CD4-positive, alpha-beta T cell treated with Interferon alpha-2 for 1 hour (primary cell): Measurements from ENCODE around the gene NUDT3.
"Not testable (repeated sequence)": the region's sequence is repeated elsewhere in the genome, so short reads cannot be mapped to it uniquely, and the experiment has no call there.

ENCODE experiments used
- DNase-seq, 2 donors: peaks; one replicate each; pipeline ENCODE4 v3.0.0-alpha.2; 2020 to 2022

NUDT3 gene

DNA sequence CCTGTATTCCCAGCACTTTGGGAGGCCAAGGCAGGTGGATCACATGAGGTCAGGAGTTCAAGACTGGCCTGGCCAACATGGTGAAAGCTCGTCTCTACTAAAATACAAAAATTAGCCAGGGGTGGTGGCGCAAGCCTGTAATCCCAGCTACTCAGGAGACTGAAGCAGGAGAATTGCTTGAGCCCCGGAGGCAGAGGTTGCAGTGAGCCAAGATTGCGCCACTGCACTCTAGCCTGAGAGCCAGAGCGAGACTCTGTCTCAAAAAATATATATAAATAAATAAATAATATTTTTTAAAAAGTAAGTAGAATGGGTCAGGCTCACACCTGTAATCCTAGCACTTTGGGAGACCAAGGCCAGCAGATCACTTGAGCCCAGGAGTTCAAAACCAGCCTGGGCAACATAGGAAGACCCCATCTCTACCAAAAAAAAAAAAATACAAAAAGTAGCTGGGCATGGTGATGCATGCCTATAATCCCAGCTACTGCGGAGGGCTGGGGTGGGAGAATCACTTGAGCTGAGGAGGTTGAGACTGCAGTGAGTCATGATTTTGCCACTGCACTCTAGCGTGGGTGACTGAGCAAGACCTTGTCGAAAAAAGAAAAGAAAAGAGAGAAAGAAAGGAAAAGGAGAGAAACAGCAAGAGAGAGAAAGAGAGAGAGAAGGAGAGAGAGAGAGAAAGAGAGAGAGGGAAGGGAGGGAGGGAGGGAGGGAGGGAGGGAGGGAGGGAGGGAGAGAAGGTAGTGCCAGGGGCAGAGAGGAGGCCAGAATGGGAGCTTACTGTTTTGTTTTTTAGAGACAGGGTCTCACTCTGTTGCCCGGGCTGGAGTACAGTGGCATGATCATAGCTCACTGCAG lies 26.5 kb downstream of the NUDT3 start:
- DNase-seq = not testable (repeated sequence)

DNA sequence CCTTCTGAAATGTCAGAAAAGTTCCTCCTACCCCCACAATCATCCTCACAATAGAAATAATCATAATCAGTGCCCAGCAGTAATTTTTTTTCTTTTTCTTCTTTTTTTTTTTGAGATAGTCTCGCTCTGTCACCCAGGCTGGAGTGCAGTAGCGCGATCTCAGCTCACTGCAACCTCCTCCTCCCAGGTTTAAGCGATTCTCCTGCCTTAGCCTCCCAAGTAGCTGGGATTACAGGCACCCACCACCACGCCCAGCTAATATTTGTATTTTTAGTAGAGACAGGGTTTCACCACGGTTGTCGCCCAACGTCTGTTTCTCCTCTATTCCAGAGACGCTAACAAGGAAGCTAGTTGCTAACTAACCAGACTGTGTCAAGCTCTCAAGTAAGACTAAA lies 28.8 kb downstream of the NUDT3 start:
- not testable (repeated sequence) for DNase-seq

DNA sequence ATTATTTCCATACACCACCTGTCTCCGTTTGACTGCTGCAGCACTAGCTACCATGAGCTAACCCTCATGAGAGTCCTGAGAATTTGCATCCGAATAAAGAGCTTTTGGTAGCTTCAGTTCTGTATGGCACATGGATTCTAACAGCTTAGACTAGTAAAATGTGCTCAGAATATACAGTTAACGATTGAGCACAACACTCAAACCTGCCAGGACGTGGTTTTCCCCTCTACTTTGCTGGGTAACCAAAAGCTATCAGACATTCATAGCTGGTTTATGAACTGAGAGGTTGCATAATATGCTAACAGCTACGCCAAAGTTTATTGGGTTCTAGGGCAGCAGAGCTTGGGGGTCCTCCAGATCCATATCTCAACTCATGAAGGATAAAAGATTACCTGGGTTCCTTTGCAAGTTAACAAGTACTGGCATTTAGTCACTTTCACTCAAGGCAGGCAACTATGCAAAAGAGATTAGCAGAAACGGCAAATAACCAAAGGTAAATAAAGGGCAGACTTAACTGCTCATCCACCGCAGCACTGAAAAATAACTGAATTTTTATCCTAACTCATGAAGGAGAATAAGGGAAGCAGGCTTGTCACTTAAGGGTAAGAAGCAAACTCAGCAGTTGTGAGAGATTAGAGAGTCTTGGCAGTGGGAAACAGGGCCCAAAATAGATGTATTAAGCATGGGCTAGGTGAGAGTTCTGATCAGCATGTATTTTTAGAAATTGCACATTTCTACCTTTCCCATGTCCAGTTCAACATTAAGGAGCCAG lies 29.4 kb downstream of the NUDT3 start:
- no peak for DNase-seq

DNA sequence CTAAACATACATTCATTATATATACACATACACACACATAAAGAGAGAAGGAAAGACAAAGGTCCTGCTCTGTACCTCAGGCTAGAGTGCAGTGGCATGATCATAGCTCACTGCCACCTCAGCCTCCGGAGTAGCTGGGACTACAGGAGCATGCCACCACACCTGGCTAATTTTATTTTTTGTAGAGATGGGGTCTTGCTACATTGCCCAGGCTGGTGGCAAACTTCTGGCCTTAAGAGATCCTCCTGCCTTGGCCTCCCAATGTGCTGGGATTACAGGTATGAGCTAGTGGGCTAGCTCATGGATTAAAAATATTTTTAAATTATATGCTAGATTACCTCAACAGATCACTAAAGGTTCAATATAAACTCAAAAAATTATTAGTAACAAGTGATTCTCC lies 30.3 kb downstream of the NUDT3 start:
- no peak for DNase-seq

DNA sequence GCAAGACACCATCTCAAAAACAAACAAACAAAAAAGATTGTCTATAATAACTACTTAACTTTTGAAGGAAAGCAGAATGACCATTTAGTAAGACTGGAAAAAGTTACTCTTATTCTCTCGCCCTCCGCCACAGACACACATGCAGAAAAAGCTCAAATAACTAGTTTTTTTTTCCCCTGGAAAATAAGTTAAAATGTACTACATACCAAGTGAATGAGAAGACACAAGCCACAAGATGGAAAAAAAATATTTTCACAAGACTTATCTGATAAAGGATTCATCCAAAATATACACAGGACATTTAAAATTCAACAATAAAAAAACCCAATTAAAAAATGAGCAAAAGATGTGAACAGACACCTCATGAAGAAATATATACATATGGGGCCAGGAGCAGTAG lies 31.9 kb downstream of the NUDT3 start:
- no peak for DNase-seq

DNA sequence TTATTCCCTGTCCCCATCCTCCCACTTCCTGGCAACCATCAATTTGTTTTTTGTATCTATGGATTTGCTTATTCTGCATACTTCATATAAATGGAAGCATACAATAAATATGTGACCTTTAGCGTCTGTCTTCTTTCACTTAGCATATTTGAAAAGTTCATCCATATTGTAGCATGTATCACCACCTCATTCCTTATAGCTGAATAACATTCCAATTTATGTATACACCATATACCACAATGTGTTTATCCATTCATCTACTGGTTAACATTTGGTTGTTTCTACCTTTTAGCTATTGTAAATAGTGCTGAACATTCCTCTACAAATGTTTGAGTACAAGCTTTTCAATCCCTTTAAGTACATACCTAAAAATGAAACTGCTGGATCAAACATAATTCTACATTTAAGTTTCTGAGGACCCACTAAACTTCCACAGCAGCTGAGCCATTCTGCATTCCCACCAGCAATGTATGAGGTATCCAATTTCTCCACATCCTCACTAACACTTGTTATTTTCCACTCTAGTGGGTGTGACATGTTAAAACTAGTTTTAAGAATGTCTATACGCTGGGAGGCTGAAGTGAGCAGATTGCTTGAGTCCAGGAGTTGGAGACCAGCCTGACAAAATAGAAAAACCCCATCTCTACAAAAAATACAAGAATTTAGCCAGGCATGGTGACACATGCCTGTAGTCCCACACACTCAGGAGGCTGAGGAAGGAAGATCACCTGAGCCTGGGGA lies 32.9 kb downstream of the NUDT3 start:
- no peak for DNase-seq

DNA sequence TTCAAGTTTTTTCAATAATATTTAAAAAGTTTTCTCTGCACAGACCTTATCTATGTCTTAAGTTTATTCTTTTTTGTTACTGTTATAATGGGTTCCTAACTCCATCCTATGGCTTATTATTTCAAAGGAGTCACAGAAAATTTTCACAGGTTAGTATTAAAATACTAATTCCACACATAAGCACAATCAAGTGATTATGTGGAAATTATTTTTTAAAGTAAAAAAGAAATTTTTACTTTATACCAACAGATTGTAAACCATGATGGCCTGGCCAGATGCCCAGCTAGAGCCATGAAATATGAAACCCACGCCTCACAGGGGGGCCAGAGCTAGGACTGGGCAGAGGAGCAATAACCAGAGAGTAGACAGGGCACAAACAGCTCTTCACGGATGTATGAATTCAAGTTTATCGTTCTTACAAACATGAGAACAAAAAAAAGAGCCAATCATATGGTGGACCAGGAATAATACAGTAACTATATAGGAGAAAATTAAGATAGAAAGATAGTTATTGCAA lies 34.0 kb downstream of the NUDT3 start:
- no peak for DNase-seq

DNA sequence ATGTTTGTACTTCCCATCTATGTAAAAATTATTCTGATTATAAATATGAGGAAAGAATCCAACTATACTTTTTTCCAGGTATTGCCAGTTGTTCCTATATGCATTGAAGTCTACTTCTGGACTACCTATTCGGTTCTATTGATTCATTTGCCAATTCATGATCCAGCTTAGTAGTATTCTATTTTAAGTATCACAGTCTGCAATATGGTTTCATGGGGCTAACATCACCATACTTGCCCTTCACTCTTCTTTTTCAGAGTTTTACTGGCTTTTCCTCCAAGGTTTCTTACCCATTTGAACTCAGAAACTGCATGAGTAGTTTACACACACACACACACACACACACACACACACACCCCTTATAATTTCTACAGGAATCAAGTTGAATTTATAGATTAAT lies 34.5 kb downstream of the NUDT3 start:
- DNase-seq = no peak

DNA sequence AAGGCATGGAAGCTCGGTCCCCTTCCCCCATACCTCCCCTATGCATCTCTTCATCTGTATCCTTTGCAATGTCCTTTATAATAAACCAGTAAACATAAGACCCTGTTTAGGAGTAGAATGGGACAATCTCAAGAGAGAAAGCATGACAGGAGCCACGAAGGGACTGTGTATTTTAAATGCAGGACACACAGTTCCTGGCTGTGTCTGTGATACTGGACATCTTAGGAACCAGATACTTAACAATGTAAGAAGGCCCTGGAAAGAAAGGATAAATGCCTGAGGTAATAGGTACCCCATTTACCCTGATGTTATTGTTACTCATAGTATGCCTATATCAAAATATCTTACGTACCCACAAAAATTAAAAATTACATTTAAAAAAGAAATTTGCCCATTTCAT lies 36.6 kb downstream of the NUDT3 start:
- DNase-seq = no peak

DNA sequence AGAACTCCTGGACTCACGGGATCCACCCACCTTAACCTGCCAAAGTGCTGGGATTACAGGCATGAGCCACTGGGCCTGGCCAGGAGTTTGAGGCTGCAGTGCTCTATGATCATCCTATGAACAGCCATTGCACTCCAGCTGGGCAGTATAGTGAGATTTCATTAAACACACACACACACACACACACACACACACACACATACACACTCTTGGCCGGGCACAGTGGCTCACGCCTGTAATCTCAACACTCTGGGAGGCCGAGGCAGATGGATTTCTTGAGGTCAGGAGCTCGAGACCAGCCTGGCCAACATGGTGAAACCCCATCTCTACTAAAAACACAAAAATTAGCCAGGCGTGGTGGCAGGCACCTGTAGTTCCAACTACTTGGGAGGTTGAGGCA lies 38.2 kb downstream of the NUDT3 start:
- DNase-seq = not testable (repeated sequence)

DNA sequence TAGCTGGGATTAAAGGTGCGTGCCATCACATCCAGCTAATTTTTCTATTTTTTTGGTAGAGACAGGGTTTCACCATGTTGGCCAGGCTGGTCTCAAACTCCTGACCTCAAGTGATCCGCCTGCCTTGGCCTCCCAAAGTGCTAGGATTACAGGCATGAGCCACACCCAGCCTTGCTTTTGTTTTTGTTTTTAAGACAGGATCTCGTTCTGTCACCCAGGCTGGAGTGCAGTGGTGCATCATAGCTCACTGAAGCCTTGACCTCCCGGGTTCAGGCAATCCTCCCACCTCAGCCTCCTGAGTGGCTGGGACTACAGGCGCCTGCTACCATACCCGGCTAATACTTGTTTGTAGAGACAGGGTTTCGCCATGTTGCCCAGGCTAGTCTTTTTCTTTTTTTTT lies 38.9 kb downstream of the NUDT3 start:
- DNase-seq = not testable (repeated sequence)

DNA sequence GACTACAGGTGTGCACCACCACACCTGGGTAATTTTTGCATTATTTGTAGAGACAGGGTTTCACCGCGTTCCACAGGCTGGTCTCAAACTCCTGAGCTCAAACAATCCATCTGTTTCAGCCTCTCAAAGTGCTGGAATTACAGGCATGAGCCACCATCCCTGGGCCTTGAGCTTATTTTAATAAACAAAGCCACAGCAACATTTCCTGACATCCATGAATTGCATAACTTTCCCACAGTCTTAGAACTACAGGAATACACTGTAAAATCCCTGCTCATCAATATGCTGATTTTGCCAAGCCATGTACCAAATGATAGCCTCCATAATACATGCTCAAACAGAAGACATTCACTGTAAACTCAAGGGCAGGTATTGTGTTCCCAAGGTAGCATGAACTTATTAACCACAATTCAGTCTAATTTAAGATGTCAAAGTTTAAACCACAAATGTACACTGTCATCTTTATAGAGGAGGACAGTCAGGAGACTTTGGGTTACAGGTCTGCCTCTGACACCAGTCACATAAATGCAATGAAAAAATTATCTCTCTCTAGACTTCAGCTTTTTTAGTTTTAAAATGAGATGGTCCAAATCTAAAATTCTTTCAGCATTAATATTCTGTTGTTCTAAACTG lies 40.0 kb downstream of the NUDT3 start:
- no peak for DNase-seq

DNA sequence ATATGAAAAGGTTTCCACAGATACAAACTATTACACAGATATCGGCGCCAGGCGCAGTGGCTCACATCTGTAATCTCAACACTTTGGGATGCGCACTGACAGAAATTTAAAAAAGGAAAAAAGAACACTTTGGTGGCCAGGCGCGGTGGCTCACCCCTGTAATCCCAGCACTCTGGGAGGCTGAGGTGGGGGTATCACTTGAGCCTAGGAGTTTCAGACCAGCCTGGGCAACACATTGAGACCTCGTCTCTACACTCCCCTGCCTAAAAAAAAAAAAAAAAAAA lies 41.6 kb downstream of the NUDT3 start:
- DNase-seq = no peak

DNA sequence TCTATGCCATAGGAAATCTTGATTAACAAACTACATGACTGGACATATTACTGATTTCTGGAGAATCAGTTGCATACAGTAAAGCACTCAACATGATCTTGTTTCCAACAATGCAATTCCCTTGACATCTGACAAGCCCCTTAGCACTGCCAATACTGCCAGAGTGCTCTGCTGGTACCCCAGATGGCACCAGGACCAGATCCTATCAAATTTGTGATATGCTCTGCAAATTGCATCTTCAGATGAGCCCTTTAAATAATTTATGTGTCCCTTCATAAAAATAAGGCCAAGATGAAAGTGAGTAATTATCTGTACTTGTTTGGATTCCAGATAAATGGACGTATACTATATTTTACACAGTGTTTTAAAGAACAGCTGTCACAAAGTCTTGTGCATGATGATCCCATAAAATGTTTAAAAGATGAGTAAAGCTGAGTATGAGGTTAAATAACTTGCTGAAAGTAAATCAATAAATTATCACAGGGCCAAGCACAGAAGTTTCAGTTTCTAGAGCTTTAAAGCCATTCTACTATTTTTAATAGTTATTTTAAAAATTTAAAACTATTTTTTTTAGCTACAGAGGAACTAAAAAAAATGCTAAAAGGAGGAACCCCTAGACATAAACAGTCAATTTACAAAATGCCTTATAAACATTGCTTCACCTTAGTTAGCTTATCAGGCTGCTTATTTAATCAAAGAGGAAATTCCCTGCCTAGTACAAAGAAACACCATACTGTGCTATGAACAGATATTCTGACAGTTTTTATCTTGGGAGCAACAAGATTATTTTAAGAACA lies 42.1 kb downstream of the NUDT3 start:
- DNase-seq = no peak

DNA sequence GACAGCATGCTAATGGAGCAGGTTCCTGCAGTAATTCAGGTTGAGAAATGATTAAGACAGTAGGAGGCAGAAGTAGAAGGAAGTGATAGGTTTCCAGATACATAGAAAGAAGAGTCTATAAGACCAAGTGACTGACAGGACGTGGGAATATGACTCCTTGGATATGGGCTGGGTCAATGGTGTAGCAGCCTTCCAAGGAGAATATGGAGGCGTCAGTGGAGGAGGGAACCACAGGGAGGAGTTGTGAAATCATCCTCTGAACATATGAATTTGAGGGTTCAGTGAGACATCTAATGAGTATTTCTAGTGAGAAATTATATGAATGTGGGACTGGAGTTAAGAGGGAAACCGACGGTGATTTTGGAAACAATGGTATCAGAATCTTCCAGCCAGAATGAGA lies 43.3 kb downstream of the NUDT3 start:
- DNase-seq = no peak

DNA sequence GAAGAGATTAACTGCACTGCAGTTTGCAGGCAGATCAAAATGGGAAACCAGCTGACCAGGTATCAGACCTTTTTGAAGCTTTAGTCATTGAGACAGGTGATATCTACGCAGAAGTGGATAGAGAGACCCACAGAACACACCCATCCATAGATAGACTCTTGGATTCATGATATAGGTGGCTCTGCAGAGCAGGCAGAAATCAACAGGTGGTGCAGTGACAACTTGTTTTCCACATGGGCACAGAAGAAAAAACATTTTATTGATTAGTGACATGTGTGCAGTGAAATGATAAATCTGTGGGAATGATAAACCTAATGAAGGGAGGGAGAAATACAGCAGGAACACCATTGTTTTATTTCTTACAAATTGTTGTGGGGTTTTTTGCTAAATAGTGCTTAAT lies 45.2 kb downstream of the NUDT3 start:
- no peak for DNase-seq

DNA sequence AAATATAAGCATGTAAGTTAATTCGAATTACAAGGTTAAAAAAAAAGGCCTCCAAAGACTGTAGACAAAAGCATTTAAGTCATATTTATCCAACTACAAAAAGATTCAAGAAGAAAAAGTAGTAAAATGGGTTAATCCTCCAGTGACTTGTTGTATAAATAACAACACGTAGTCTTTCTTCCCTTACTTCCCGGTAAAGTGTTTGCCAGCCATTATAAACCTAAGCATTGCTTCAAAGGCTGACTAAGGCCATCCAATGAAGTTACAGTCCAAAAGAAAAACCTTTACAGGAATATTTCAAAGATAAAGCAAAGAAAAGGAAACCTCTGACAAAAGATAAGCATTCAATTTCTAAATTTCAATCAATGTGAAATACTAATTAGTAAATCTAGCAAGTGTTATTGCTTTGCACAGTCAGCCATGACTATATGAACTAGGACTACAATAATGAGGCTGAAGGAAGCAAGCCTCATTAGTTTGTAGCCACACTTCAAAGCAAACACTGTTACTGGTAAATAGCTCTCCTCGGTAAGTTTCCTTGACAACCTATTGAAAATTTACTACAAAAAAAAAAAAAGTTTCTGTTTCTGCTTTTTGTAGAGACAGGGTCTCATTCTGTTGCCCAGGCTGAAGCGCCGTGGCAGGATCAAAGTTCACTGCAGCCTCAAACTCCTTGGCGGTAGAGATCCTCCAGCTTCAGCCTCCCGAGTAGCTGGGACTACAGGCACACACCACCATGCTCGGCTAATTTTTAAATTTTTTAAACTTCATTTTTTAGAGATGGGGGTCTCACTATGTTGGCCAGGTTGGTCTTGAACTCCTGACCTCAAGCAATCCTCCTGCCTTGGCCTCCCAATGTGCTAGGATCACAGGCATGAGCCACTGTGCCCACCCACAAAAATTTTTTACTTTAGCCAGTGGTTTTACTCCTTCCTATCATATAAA lies 46.0 kb downstream of the NUDT3 start:
- no peak for DNase-seq

DNA sequence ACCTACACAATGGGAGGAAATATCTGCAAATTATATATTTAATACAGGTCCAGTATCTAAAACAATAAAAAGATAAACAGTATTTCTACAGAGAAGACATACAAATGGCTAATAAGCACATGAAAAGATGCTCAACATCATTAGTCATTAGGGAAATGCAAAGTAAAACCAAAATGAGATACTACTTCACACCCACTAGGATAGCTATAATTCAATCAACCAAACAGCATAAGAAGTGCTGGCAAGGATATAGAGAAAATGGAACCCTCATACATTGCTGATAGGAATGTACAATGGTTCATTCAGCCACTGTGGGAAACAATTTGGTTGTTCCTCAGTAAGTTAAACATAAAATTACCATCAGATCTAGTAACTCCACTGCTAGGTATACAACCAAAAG lies 48.7 kb downstream of the NUDT3 start:
- DNase-seq = no peak

DNA sequence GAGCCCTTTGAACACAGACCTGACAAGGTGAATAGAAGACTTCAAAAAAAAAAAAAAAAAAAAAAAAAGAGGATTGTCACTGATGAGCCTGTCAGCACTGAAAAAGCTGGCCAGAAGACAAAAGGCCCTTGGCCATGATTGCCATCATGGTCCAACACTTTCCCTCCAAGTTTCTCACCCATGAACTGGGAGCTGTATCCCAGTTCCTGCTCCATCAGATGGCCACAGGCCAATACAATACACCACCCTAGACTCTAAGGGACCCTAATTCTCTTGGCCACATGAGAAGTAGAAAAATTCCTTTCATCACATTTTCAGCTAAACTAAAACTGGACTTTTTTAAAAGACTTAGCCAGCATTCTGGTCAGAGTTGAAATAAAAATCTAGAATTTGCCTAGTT lies 50.2 kb downstream of the NUDT3 start:
- DNase-seq = no peak

DNA sequence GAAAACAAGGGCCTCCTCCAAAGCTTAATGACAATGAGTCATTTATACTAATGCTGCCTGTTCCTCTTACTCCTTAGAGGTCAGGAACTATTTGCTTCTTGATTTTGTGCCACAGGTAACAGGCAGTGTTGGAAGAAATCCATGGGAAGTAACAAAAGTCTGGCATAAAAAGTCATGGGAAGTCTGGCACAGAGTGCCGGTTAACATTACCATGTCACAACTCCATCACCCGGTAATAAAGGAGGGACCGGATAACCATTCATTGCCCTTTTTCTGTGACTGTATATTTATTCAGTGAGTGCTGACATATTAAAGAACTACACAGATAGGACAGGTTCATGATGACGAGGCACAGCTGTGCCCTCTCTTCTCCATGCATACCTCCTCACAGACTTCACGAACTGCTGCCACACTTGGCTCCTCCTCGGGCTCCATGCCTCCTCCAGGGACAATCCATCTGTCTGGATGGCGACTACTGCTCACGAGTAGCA lies 50.9 kb downstream of the NUDT3 start:
- DNase-seq = no peak

DNA sequence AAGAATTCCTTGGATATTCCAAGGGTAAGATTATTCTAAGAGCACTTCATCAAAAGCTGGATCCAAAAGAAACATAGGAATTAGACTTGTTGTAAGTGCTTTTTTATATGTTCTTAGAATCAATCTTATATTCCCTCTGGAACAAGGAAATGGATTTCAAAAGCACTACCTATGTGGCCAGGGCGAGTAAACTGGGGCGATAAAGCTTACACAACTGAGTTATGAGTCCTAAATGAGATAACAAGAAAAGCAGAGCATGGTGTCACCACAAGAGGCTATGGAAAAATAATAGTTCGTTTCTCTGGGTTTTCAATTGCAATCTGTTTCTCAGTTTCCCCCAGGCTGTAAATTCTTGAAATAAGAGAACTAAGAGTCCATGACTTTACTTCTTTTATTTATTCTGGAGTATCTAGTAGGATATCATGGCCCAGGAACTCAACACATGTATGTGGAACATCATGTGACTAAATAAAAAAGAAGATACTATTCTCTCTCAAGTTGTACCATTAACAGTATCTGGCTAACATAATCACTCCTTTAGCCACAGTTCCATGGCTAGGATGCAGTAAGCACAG lies 51.5 kb downstream of the NUDT3 start:
- no peak for DNase-seq
